HCEC 1CT (cell line): Measurements from ENCODE around the gene LTBP2.
"Not testable (repeated sequence)": the region's sequence is repeated elsewhere in the genome, so short reads cannot be mapped to it uniquely, and the experiment has no call there.

Experiments used
- DNase-seq: peaks from one replicate; pipeline ENCODE4 v3.0.0-alpha.2; 2017

The LTBP2 gene

GRCh38 chr14:74474376-74474775, 137.7 kb downstream of the LTBP2 start:
- no peak for DNase-seq

- no peak for DNase-seq
Observed at GRCh38 chr14:74472601-74473000, 139.4 kb downstream of the LTBP2 start.

- no peak for DNase-seq
Observed at GRCh38 chr14:74469548-74470518, 142.2 kb downstream of the LTBP2 start.

- no peak for DNase-seq
Observed at GRCh38 chr14:74468513-74468912, 143.5 kb downstream of the LTBP2 start.

GRCh38 chr14:74465335-74465734, 146.7 kb downstream of the LTBP2 start:
- DNase-seq: no peak

GRCh38 chr14:74464785-74465184, 147.3 kb downstream of the LTBP2 start:
- no peak for DNase-seq

GRCh38 chr14:74463697-74464096, 148.3 kb downstream of the LTBP2 start:
- DNase-seq: no peak

- no peak for DNase-seq
Observed at GRCh38 chr14:74462993-74463392, 149.0 kb downstream of the LTBP2 start.

GRCh38 chr14:74459976-74460375, 152.1 kb downstream of the LTBP2 start:
- no peak for DNase-seq

GRCh38 chr14:74459289-74459946, 152.6 kb downstream of the LTBP2 start:
- peak; percentile 79 for DNase-seq

- no peak for DNase-seq
Observed at GRCh38 chr14:74457565-74457895, 154.5 kb downstream of the LTBP2 start.

- DNase-seq: no peak
Observed at GRCh38 chr14:74456684-74457564, 155.1 kb downstream of the LTBP2 start.

GRCh38 chr14:74454397-74454796, 157.6 kb downstream of the LTBP2 start:
- not testable (repeated sequence) for DNase-seq
